PC-3 (cell line): ENCODE data around the gene AQP2. TPM values are rescaled to one million over a fixed set of nuclear protein-coding genes. Genes with fewer than 3 reads are reported as not detected.

Experiments used
- ATAC-seq: fragments of 200-7000 bp; cut with Tn5 transposase; 2 replicates; pipeline ENCODE4 v1.9.1; 2020; ENCODE audit warnings: mild to moderate bottlenecking, moderate library complexity
- BruUV-seq: library from RNA; stranded (reverse); fragments of 400-500 nt; replicated peaks from 2 replicates; lab custom pipeline; 2021; lab: Mats Ljungman, UMichigan
- CTCF ChIA-PET: fragments of 300-600 bp; sonication (Branson Sonifier 250); formaldehyde crosslinking; loops from one replicate; lab custom pipeline; 2022; ENCODE audit warnings: antibody characterized with exemption; lab: Charles Lee
- POLR2A ChIA-PET: fragments of 300-600 bp; sonication (Branson Sonifier 250); formaldehyde crosslinking; loops from one replicate; lab custom pipeline; 2022; ENCODE audit warnings: antibody characterized with exemption; ENCODE audit not compliant: unreplicated experiment; lab: Charles Lee
- DNase-seq: peaks from one replicate; pipeline ENCODE4 v3.0.0-alpha.2; 2015
- H2AFZ ChIP-seq: fragments of 300-600 bp; sonication (generic); 2 replicates; pipeline ENCODE4 v1.6.0; 2016; ENCODE audit warnings: antibody characterized with exemption, low read length
- H3F3A ChIP-seq: fragments of 300-600 bp; sonication (generic); one replicate; pipeline ENCODE4 v1.6.0; 2017; ENCODE audit warnings: antibody characterized with exemption, low read length, control low read depth, mild to moderate bottlenecking; ENCODE audit not compliant: unreplicated experiment
- H3K27ac ChIP-seq: fragments of 300-600 bp; sonication (generic); 2 replicates; pipeline ENCODE4 v1.5.1; 2016; ENCODE audit warnings: mild to moderate bottlenecking, low read length
- H3K27me3 ChIP-seq: fragments of 300-600 bp; sonication (generic); 2 replicates; pipeline ENCODE4 v1.6.1; 2016; ENCODE audit warnings: low read length, mixed read lengths
- H3K36me3 ChIP-seq: fragments of 300-600 bp; sonication (generic); 2 replicates; pipeline ENCODE4 v1.6.1; 2016; ENCODE audit warnings: low read depth, mixed run types, low read length, mixed read lengths
- H3K4me1 ChIP-seq: fragments of 300-600 bp; sonication (generic); 2 replicates; pipeline ENCODE4 v1.5.1; 2016; ENCODE audit warnings: low read length; ENCODE audit not compliant: insufficient read depth
- H3K4me2 ChIP-seq: fragments of 300-600 bp; sonication (generic); 2 replicates; pipeline ENCODE4 v1.6.0; 2016; ENCODE audit warnings: low read length
- H3K4me3 ChIP-seq: fragments of 300-600 bp; sonication (generic); 2 replicates; pipeline ENCODE4 v1.5.1; 2016; ENCODE audit warnings: mild to moderate bottlenecking, low read length, mixed read lengths
- H3K79me2 ChIP-seq: fragments of 300-600 bp; sonication (generic); 2 replicates; pipeline ENCODE4 v1.6.1; 2017; ENCODE audit warnings: low read length, mixed read lengths
- H3K9ac ChIP-seq: fragments of 300-600 bp; sonication (generic); 2 replicates; pipeline ENCODE4 v1.6.0; 2016; ENCODE audit warnings: mild to moderate bottlenecking, low read length
- H3K9me2 ChIP-seq: fragments of 300-600 bp; sonication (generic); replicated peaks from 2 replicates; pipeline ENCODE4 v1.6.1; 2016; ENCODE audit warnings: mixed run types, low read length, mixed read lengths
- H3K9me3 ChIP-seq: fragments of 300-600 bp; sonication (generic); 2 replicates; pipeline ENCODE4 v1.6.1; 2016; ENCODE audit warnings: low read length, mixed read lengths
- H4K20me1 ChIP-seq: fragments of 300-600 bp; sonication (generic); 2 replicates; pipeline ENCODE4 v1.6.1; 2016; ENCODE audit warnings: low read length, mixed read lengths
- CTCF ChIP-seq: fragments of 300-600 bp; sonication (generic); conservative IDR thresholded peaks from 2 replicates; pipeline ENCODE4 v1.5.1; 2017; ENCODE audit warnings: antibody characterized with exemption, low read depth, mild to moderate bottlenecking, low read length
- EZH2 ChIP-seq: fragments of 300-600 bp; sonication (generic); IDR thresholded peaks from one replicate; pipeline ENCODE4 v1.6.1; 2017; ENCODE audit warnings: antibody characterized with exemption, mild to moderate bottlenecking, low read length; ENCODE audit not compliant: unreplicated experiment
- EZH2phosphoT487 ChIP-seq: fragments of 300-600 bp; sonication (generic); IDR thresholded peaks from 2 replicates; pipeline ENCODE4 v1.6.1; 2018; ENCODE audit warnings: mild to moderate bottlenecking, antibody characterized with exemption, low read length, borderline replicate concordance
- intact Hi-C: fragments of 100-400 bp; cut with micrococcal nuclease; formaldehyde crosslinking; loops from 2 replicates; pipeline ENCODE4 v1.9.0; 2023
- total RNA-seq: library from RNA; depleted of rRNA; stranded (reverse); fragments of >200 nt; gene quantifications from 2 replicates; pipeline ENCODE4 v1.2.3, GENCODE V29; 2014

AQP2 gene
- total RNA-seq, 1 experiment from 2014 or later: not detected

GRCh38 chr12:50005175-50005574 is 54.6 kb downstream of the AQP2 start:
- ChIA-PET CTCF (no interaction called here), POLR2A (no interaction called here)
- Histone ChIP-seq H3K9me2 (no peaks in the 10 kb centered on the region), H4K20me1 (0 out of 2 replicates have a peak, but pooled peaks cover 6% of the 10 kb centered on the region), H3K4me3 (no peak overlapping the region), H3K4me1 (no peaks in the 10 kb centered on the region; the same call in 1 of the 2 replicates), H3K79me2 (peaks cover 37% of the 10 kb centered on the region), H2AFZ (no peak overlapping the region), H3K9ac (no peak overlapping the region), H3K9me3 (no peaks in the 10 kb centered on the region), H3K36me3 (peaks cover 70% of the 10 kb centered on the region), H3K4me2 (no peak overlapping the region), H3K27me3 (no peaks in the 10 kb centered on the region), H3F3A (no peaks in the 10 kb centered on the region), H3K27ac (no peak overlapping the region)
- no TSS peak for BruUV-seq
- TF ChIP-seq CTCF (no peak), EZH2 (no peak)
- DNase-seq (no peak), ATAC-seq (no peak)
- intact Hi-C loops: no loop called here

GRCh38 chr12:50006280-50006679 is 55.7 kb downstream of the AQP2 start:
- ChIA-PET CTCF (no interaction called here), POLR2A (interaction anchor here (0.6 kb wide), 2 partner anchors 39 to 265 kb away, joined by 3 read pairs; partner anchors contain the start of gene TMBIM6)
- 0 out of 2 replicates have a peak, but pooled peaks cover 6% of the 10 kb centered on the region for H4K20me1 ChIP-seq
- H3K27ac ChIP-seq: no peak overlapping the region
- intact Hi-C loops: no loop called here
- no peak overlapping the region for H3K4me2 ChIP-seq
- H3K4me1 ChIP-seq: no peaks in the 10 kb centered on the region; the same call in 1 of the 2 replicates
- H3K9me3 ChIP-seq: no peaks in the 10 kb centered on the region
- no peaks in the 10 kb centered on the region for H3F3A ChIP-seq
- peaks cover 64% of the 10 kb centered on the region for H3K36me3 ChIP-seq
- no peak for DNase-seq
- no peak overlapping the region for H2AFZ ChIP-seq
- ATAC-seq: no peak
- H3K9ac ChIP-seq: no peak overlapping the region
- TF ChIP-seq CTCF (no peak), EZH2phosphoT487 (no peak), EZH2 (no peak)
- no peaks in the 10 kb centered on the region for H3K9me2 ChIP-seq
- no peaks in the 10 kb centered on the region for H3K27me3 ChIP-seq
- peaks cover 48% of the 10 kb centered on the region for H3K79me2 ChIP-seq
- no TSS peak for BruUV-seq
- no peak overlapping the region for H3K4me3 ChIP-seq

GRCh38 chr12:50006754-50007442 is 56.4 kb downstream of the AQP2 start:
- Histone ChIP-seq H3K27me3 (no peaks in the 10 kb centered on the region), H3K9me2 (no peaks in the 10 kb centered on the region), H3K9me3 (no peaks in the 10 kb centered on the region), H4K20me1 (0 out of 2 replicates have a peak, but pooled peaks cover 6% of the 10 kb centered on the region), H3K9ac (no peak overlapping the region), H3K4me2 (no peak overlapping the region), H3K36me3 (peaks cover 59% of the 10 kb centered on the region), H3K79me2 (peaks cover 49% of the 10 kb centered on the region), H3K4me3 (no peak overlapping the region), H3F3A (no peaks in the 10 kb centered on the region), H3K27ac (no peak overlapping the region), H3K4me1 (no peaks in the 10 kb centered on the region; the same call in 1 of the 2 replicates), H2AFZ (no peak overlapping the region)
- ChIA-PET POLR2A (interaction anchor here (0.6 kb wide), 2 partner anchors 40 to 266 kb away, joined by 3 read pairs; partner anchors contain the start of gene TMBIM6), CTCF (no interaction called here)
- BruUV-seq: no TSS peak
- TF ChIP-seq EZH2phosphoT487: no peak
- no peak for TF ChIP-seq CTCF
- no peak for TF ChIP-seq EZH2
- peak; percentile 88 for ATAC-seq
- intact Hi-C loops: no loop called here
- DNase-seq: peak; percentile 38
